Activated CD8-positive, alpha-beta memory T cell treated with anti-CD3 and anti-CD28 coated beads, Interleukin-2, amount 10 ng/mL, durations not matched to agents 7 days and 5 days (primary cell): ENCODE results near the gene RHBDD1. TPM values are rescaled to one million over a fixed set of nuclear protein-coding genes. Genes with fewer than 3 reads are reported as not detected.

ENCODE experiments used
- ATAC-seq: fragments of 150-1000 bp; cut with Tn5 transposase; one replicate; pipeline ENCODE4 v1.10.0; 2021; ENCODE audit warnings: moderate library complexity
- CTCF ChIA-PET: fragments of 350-600 bp; sonication (Branson Sonifier 250); formaldehyde crosslinking; loops from one replicate; lab custom pipeline; 2021; ENCODE audit warnings: antibody characterized with exemption; lab: Charles Lee
- DNase-seq: peaks from one replicate; pipeline ENCODE4 v3.0.0-alpha.2; 2020
- H3K27ac Mint-ChIP-seq: one replicate; pipeline ENCODE4 v1.8.0; 2021; ENCODE audit warnings: mild to moderate bottlenecking, mixed read lengths
- H3K27me3 Mint-ChIP-seq: one replicate; pipeline ENCODE4 v1.8.0; 2021; ENCODE audit warnings: mixed read lengths
- H3K36me3 Mint-ChIP-seq: one replicate; pipeline ENCODE4 v1.8.0; 2021; ENCODE audit warnings: mild to moderate bottlenecking, mixed read lengths
- H3K4me1 Mint-ChIP-seq: one replicate; pipeline ENCODE4 v1.8.0; 2021; ENCODE audit warnings: mixed read lengths
- H3K4me3 Mint-ChIP-seq: one replicate; pipeline ENCODE4 v1.8.0; 2021; ENCODE audit warnings: mild to moderate bottlenecking, moderate library complexity, mixed read lengths
- H3K9me3 Mint-ChIP-seq: one replicate; pipeline ENCODE4 v1.8.0; 2022; ENCODE audit warnings: low read depth, mixed read lengths
- total RNA-seq, 2 experiments: library from RNA; stranded (reverse); gene quantifications; one replicate each; pipeline ENCODE4 v1.2.3, GENCODE V29; 2021

RHBDD1 gene
- total RNA-seq, 2 experiments from 2014 or later, result 29.8 to 32.2 TPM

DNA sequence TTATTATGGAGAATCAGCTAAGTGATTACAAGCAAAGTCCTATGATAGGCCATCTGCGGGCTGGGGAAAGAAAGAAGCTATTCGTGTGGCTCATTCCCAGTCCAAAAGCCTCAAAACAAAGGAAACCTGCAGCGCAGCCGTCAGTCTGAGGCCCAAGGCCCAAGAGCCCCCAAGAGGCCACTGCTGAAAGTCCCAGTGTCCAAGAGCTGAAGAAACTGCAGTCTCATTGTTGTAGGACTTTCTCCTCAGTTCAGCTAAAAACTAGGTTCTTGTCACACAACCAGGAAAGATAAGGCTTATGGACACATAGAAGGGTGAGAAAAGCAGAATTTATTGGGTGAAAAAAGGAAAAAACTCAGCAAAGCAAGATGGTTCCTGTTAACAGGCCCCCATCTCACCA lies 143.2 kb downstream of the RHBDD1 start:
- CTCF ChIA-PET, result no interaction called here
- no peak for DNase-seq
- H3K27ac Mint-ChIP-seq, result no peak overlapping the region
- no peak for ATAC-seq
- H3K9me3 Mint-ChIP-seq, result no peaks in the 10 kb centered on the region
- H3K4me1 Mint-ChIP-seq, result peaks cover 16% of the 10 kb centered on the region
- H3K4me3 Mint-ChIP-seq, result no peak overlapping the region
- H3K36me3 Mint-ChIP-seq, result no peaks in the 10 kb centered on the region
- no peaks in the 10 kb centered on the region for H3K27me3 Mint-ChIP-seq

DNA sequence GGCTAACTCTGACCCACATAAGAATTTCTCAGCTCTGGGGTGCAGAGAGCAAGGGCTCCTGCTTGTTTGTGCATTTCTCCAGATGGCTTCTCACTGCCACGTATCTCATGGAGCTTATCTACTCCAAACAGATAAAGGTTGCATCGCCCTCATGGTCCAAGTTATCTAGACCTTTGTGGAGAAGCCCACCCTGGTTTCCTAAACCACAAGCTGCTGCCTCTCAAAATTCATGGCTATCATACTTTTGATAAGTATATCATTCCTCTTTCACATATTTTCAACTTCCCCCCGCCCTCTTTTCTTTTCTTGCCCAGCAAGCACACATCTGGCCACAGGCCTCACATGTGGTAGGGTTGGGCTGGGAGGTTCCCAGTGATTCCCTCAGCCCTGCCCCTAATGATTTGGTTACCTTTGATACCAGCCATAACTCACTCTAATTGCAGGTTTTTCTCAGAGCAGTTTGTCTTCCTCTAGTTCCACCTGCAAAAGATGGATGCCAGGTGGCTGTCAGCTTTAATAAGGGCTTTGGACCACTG lies 146.0 kb downstream of the RHBDD1 start:
- CTCF ChIA-PET, result interaction anchor here (0.6 to 1.6 kb wide), 3 partner anchors 13 to 181 kb away, joined by 3 to 4 read pairs (median 3); no protein-coding TSS in a partner anchor
- DNase-seq (no peak), ATAC-seq (no peak)
- Mint-ChIP-seq H3K27ac (no peak overlapping the region), H3K9me3 (no peaks in the 10 kb centered on the region), H3K27me3 (no peaks in the 10 kb centered on the region), H3K36me3 (no peaks in the 10 kb centered on the region), H3K4me1 (peaks cover 29% of the 10 kb centered on the region), H3K4me3 (no peak overlapping the region)

GRCh38 chr2:226983895-226984749 lies 148.3 kb downstream of the RHBDD1 start:
- peak overlapping the region; percentile 50 for H3K27ac Mint-ChIP-seq
- DNase-seq (no peak), ATAC-seq (peak; percentile 9)
- H3K4me1 Mint-ChIP-seq, result peaks cover 29% of the 10 kb centered on the region
- no peaks in the 10 kb centered on the region for H3K27me3 Mint-ChIP-seq
- H3K36me3 Mint-ChIP-seq, result no peaks in the 10 kb centered on the region
- no peaks in the 10 kb centered on the region for H3K9me3 Mint-ChIP-seq
- CTCF ChIA-PET, result interaction anchor here (0.6 to 1.8 kb wide), 3 partner anchors 17 to 768 kb away, joined by 3 to 4 read pairs (median 4); no protein-coding TSS in a partner anchor
- H3K4me3 Mint-ChIP-seq, result no peak overlapping the region

- Mint-ChIP-seq H3K4me1 (peaks cover 29% of the 10 kb centered on the region), H3K27ac (peak overlapping the region; percentile 50), H3K4me3 (no peak overlapping the region), H3K36me3 (no peaks in the 10 kb centered on the region), H3K9me3 (no peaks in the 10 kb centered on the region), H3K27me3 (no peaks in the 10 kb centered on the region)
- peak; percentile 62 for DNase-seq
- peak; percentile 95 for ATAC-seq
- CTCF ChIA-PET, result interaction anchor here (0.6 to 1.5 kb wide), 7 partner anchors 173 to 1320 kb away, joined by 3 to 8 read pairs (median 3); partner anchors contain the start of gene IRS1
Measured at GRCh38 chr2:226984750-226985582, 149.1 kb downstream of the RHBDD1 start.

DNA sequence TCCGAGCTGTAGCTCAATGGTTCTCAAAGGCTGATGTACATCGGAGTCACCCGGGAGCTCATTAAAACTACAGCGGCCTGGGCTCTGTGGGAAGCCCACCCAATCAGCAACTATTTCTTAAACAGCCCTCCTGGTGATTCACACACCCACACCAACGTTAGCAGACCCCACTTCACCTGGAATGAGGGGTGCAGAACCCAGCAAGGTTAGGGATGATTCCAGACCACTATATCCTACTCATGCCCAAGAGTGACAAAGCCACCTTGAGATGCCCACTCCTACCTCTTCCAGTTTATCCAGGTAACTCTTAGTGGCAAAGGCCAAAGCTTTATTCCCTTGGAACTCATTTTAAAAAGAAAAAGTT lies 149.7 kb downstream of the RHBDD1 start:
- no peaks in the 10 kb centered on the region for H3K36me3 Mint-ChIP-seq
- H3K4me1 Mint-ChIP-seq, result peaks cover 29% of the 10 kb centered on the region
- H3K27me3 Mint-ChIP-seq, result no peaks in the 10 kb centered on the region
- no peak overlapping the region for H3K4me3 Mint-ChIP-seq
- H3K9me3 Mint-ChIP-seq, result no peaks in the 10 kb centered on the region
- ATAC-seq (no peak), DNase-seq (no peak)
- no peak overlapping the region for H3K27ac Mint-ChIP-seq
- CTCF ChIA-PET, result interaction anchor here (0.6 to 1.4 kb wide), 6 partner anchors 173 to 1320 kb away, joined by 3 to 8 read pairs (median 3); partner anchors contain the start of gene IRS1

- H3K4me1 Mint-ChIP-seq, result peaks cover 2% of the 10 kb centered on the region
- CTCF ChIA-PET, result no interaction called here
- DNase-seq (no peak), ATAC-seq (no peak)
- H3K27ac Mint-ChIP-seq, result no peak overlapping the region
- H3K36me3 Mint-ChIP-seq, result peaks cover 13% of the 10 kb centered on the region
- H3K9me3 Mint-ChIP-seq, result no peaks in the 10 kb centered on the region
- H3K4me3 Mint-ChIP-seq, result no peak overlapping the region
- no peaks in the 10 kb centered on the region for H3K27me3 Mint-ChIP-seq
Measured at GRCh38 chr2:226991663-226992062, 155.8 kb downstream of the RHBDD1 start.

GRCh38 chr2:226993171-226993570 lies 157.3 kb downstream of the RHBDD1 start:
- Mint-ChIP-seq H3K27me3 (no peaks in the 10 kb centered on the region), H3K4me3 (no peak overlapping the region), H3K36me3 (peaks cover 13% of the 10 kb centered on the region), H3K27ac (no peak overlapping the region), H3K9me3 (no peaks in the 10 kb centered on the region), H3K4me1 (peaks cover 2% of the 10 kb centered on the region)
- CTCF ChIA-PET, result no interaction called here
- ATAC-seq, result no peak
- DNase-seq, result no peak

DNA sequence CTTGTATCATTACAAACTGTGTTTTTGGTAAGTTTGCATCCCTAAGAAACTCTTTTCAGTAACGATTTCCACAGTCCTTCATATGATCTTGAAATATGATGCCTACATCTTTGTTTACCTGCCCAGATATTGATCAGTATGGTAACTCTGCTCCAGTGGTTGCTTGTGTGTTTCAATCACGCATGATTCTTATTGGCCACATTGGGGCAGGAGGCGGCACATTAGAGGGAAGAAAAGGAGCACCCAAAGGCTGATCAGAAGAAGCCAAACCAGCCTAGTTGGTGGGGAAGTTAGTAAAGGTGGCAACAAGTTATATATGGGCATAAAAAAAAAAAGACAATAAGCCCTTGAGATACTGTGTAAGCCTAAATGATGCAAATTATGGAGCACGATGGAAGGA lies 158.9 kb downstream of the RHBDD1 start:
- Mint-ChIP-seq H3K27ac (no peak overlapping the region), H3K36me3 (peaks cover 24% of the 10 kb centered on the region), H3K27me3 (no peaks in the 10 kb centered on the region), H3K4me1 (peaks cover 5% of the 10 kb centered on the region), H3K9me3 (no peaks in the 10 kb centered on the region), H3K4me3 (no peak overlapping the region)
- CTCF ChIA-PET, result no interaction called here
- ATAC-seq (no peak), DNase-seq (no peak)

GRCh38 chr2:226995625-226996041 lies 159.8 kb downstream of the RHBDD1 start:
- ATAC-seq (peak; percentile 27), DNase-seq (no peak)
- Mint-ChIP-seq H3K27ac (no peak overlapping the region), H3K4me3 (no peak overlapping the region), H3K27me3 (no peaks in the 10 kb centered on the region), H3K4me1 (peaks cover 5% of the 10 kb centered on the region), H3K9me3 (no peaks in the 10 kb centered on the region), H3K36me3 (peaks cover 27% of the 10 kb centered on the region)
- CTCF ChIA-PET, result no interaction called here

DNA sequence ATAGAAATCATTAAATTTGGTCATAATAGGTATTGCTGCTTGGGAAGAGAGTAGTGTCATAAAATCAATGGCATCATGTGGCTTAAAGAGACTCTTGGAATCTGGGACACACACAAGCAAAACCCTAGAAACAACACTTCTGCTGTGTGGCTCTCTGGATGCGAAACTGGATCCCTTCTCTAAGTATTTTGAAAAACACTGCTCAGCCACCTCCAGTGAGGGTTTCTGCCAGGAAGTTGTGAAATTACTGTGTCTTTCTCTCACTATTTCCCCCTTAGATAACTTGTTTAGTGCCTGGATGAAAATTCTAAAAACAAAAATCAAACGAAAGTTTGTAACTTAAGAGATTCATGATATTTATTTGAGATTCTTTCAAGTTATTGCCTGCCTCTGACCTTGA lies 163.8 kb downstream of the RHBDD1 start:
- H3K4me3 Mint-ChIP-seq, result no peak overlapping the region
- no peaks in the 10 kb centered on the region for H3K27me3 Mint-ChIP-seq
- CTCF ChIA-PET, result no interaction called here
- ATAC-seq (no peak), DNase-seq (no peak)
- no peaks in the 10 kb centered on the region for H3K9me3 Mint-ChIP-seq
- peaks cover 26% of the 10 kb centered on the region for H3K36me3 Mint-ChIP-seq
- H3K4me1 Mint-ChIP-seq, result peaks cover 5% of the 10 kb centered on the region
- no peak overlapping the region for H3K27ac Mint-ChIP-seq

DNA sequence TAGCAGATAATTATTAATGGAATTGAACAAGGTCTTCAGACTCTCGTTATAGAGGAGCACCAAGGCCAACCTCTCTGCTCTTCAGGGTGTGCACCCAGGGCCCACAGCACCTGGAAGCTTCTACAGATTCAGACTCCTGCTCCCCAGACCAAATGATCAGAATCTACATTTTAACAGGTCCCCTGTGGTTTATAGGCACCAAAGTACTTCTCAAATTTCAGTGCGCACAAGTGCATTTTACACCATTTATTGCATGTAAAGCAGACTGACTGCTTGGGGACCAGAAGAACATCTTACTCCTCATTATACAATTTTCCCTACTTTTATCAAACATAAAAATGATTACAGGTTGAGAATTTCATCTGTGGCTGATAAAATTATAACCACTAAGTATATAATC lies 164.3 kb downstream of the RHBDD1 start:
- CTCF ChIA-PET, result no interaction called here
- Mint-ChIP-seq H3K36me3 (peaks cover 23% of the 10 kb centered on the region), H3K27ac (no peak overlapping the region), H3K4me1 (peaks cover 5% of the 10 kb centered on the region), H3K27me3 (no peaks in the 10 kb centered on the region), H3K4me3 (no peak overlapping the region), H3K9me3 (no peaks in the 10 kb centered on the region)
- ATAC-seq (no peak), DNase-seq (no peak)

GRCh38 chr2:227004482-227004881 lies 168.6 kb downstream of the RHBDD1 start:
- ATAC-seq, result no peak
- CTCF ChIA-PET, result no interaction called here
- H3K36me3 Mint-ChIP-seq, result peaks cover 8% of the 10 kb centered on the region
- H3K9me3 Mint-ChIP-seq, result no peaks in the 10 kb centered on the region
- DNase-seq, result no peak
- H3K4me3 Mint-ChIP-seq, result no peak overlapping the region
- no peaks in the 10 kb centered on the region for H3K27me3 Mint-ChIP-seq
- H3K27ac Mint-ChIP-seq, result no peak overlapping the region
- H3K4me1 Mint-ChIP-seq, result peaks cover 3% of the 10 kb centered on the region

GRCh38 chr2:227006189-227006897 lies 170.5 kb downstream of the RHBDD1 start:
- CTCF ChIA-PET, result no interaction called here
- no peak for ATAC-seq
- Mint-ChIP-seq H3K4me1 (no peaks in the 10 kb centered on the region), H3K27me3 (no peaks in the 10 kb centered on the region), H3K4me3 (no peak overlapping the region), H3K36me3 (peaks cover 1% of the 10 kb centered on the region), H3K27ac (no peak overlapping the region), H3K9me3 (no peaks in the 10 kb centered on the region)
- no peak for DNase-seq
